ENCODE measurements around the gene PDE8A.

DNA sequence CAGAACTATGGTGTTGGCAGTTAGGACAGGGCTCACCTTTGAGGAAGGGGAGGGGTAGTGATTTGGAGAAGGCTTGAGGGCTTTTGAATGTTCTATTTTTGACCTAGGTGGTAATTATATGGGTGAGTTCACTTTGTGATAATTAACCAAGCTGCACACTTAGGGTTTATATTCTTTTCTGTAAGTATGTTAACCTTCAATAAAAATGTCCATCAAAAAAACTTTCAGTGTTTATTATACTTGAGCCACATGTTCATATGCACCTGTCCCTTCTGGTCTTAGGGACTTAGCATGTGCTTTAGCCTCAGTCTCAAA is 28.4 kb downstream of the PDE8A start:
- TF ChIP-seq, protein P1, sequence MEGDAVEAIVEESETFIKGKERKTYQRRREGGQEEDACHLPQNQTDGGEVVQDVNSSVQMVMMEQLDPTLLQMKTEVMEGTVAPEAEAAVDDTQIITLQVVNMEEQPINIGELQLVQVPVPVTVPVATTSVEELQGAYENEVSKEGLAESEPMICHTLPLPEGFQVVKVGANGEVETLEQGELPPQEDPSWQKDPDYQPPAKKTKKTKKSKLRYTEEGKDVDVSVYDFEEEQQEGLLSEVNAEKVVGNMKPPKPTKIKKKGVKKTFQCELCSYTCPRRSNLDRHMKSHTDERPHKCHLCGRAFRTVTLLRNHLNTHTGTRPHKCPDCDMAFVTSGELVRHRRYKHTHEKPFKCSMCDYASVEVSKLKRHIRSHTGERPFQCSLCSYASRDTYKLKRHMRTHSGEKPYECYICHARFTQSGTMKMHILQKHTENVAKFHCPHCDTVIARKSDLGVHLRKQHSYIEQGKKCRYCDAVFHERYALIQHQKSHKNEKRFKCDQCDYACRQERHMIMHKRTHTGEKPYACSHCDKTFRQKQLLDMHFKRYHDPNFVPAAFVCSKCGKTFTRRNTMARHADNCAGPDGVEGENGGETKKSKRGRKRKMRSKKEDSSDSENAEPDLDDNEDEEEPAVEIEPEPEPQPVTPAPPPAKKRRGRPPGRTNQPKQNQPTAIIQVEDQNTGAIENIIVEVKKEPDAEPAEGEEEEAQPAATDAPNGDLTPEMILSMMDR (conservative IDR thresholded peaks at IDR 0.05 in 1 of 2, IDR thresholded peaks at IDR 0.05 in 1 of 2; ENCODE audit: extremely low read depth in 1 of 2, insufficient read depth in 1 of 2, low read depth in 1 of 2, low read length in 2 of 2): no peak
- TF ChIP-seq EZH2 (IDR thresholded peaks at IDR 0.05; ENCODE audit: borderline replicate concordance, low read length): no peak
